ENCODE measurements around the gene C17orf67.
A peak's percentile ranks its signal among the peaks of the same experiment; 100 is the strongest.

C17orf67 gene, protein sequence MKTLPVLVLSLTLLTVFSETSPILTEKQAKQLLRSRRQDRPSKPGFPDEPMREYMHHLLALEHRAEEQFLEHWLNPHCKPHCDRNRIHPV

GRCh38 chr17:56833809-56834379, at the start of gene C17orf67, which contains the start of gene DGKE:
C17orf67 (minus strand) TSS chr17:56833920; CDS start chr17:56815810, 18,110 bp downstream.
DGKE (plus strand) TSS chr17:56834151; CDS start chr17:56834796, 645 bp downstream.
- H3K27me3 ChIP-seq (replicated peaks; ENCODE audit: control insufficient read depth, insufficient read depth, low read length), result no peaks in the 10 kb centered on the region
- TF ChIP-seq CTCF (IDR thresholded peaks at IDR 0.05; ENCODE audit: insufficient read depth, low read length, poor library complexity, severe bottlenecking), result no peak
- peaks cover 5% of the 10 kb centered on the region for H3K36me3 ChIP-seq (ENCODE audit: control insufficient read depth, insufficient read depth, low read length)
- peak; percentile 94 for DNase-seq (ENCODE audit: extremely low read depth, insufficient read length)
- peak within 1 kb of the TSS; percentile 87 for H3K4me3 ChIP-seq (replicated peaks; ENCODE audit: low read depth, low read length)

DNA sequence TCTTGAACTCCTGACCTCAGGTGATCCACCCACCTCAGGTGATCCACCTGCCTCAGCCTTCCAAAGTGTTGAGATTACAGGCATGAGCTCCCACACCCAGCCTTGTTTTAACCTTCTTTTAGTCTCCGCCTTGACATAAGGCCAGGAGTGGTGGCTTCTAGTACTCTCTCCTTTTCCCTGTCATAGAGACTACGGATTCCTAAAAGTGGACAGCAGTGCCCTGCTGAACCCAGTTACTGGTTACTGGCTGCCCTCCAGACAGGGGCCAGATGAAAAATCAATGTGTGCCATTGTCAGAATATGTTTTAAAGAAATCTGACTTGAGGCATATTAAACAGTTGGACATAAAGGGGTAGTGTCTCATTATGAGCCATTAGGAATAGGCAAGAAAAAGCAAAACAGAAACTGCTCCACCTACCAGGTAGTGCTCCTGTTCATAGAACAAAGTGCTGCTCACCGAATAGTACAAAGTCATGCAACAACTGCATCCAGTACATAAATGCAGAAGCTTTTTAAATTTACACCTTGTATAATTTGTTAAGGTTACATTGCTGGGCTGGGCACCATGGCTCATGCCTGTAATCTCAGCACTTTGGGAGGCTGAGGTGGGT, 48.1 kb upstream of the C17orf67 start:
- no peak for DNase-seq (ENCODE audit: extremely low read depth, insufficient read length)
- peaks cover 2% of the 10 kb centered on the region for H3K36me3 ChIP-seq (ENCODE audit: control insufficient read depth, insufficient read depth, low read length)
- TF ChIP-seq CTCF (IDR thresholded peaks at IDR 0.05; ENCODE audit: insufficient read depth, low read length, poor library complexity, severe bottlenecking), result no peak
- H3K4me3 ChIP-seq (replicated peaks; ENCODE audit: low read depth, low read length), result no peak overlapping the region
- H3K27me3 ChIP-seq (replicated peaks; ENCODE audit: control insufficient read depth, insufficient read depth, low read length), result no peaks in the 10 kb centered on the region

DNA sequence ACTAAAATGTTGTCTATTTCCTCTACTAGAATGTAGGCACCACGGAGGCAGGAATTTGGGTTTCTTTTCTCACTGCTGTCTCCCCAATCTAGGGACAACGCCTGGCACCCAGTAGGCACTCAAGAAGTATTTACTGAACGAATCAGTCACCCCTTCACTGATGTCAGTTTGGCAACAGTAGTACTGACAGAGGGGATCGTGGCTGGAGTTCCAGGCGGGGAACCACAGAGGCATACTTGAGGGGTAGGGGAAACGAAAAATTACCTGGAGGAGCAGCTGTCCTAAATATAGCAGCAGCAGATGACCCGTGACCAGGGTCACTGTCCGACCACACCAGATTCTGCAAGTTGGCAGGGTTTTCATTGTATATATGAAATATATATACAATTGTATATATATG, 46.9 kb upstream of the C17orf67 start:
- no peak for TF ChIP-seq CTCF (IDR thresholded peaks at IDR 0.05; ENCODE audit: insufficient read depth, low read length, poor library complexity, severe bottlenecking)
- no peaks in the 10 kb centered on the region for H3K27me3 ChIP-seq (replicated peaks; ENCODE audit: control insufficient read depth, insufficient read depth, low read length)
- no peak overlapping the region for H3K4me3 ChIP-seq (replicated peaks; ENCODE audit: low read depth, low read length)
- DNase-seq (ENCODE audit: extremely low read depth, insufficient read length), result no peak
- no peaks in the 10 kb centered on the region; the same call in 1 of the 2 replicates for H3K36me3 ChIP-seq (ENCODE audit: control insufficient read depth, insufficient read depth, low read length)

DNA sequence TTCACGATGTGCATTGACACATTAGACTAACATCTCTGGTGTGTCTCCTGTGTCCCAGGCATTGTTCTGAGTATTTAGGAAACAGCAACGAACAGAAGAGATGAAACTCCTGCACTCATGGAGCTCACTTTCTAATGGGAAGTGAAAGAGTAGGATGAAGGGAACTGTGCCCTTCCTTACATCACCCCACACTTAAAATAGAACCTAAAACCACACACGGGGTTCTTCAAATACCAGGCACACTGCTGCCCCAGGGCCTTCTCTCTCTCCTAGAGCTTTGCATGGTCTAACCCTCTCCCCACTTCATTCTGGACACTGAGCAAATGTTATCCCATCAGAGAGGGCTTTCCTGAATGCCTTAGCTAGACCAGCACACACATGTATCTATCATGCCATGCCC, 46.4 kb upstream of the C17orf67 start:
- TF ChIP-seq CTCF (IDR thresholded peaks at IDR 0.05; ENCODE audit: insufficient read depth, low read length, poor library complexity, severe bottlenecking), result no peak
- H3K36me3 ChIP-seq (ENCODE audit: control insufficient read depth, insufficient read depth, low read length), result no peaks in the 10 kb centered on the region; the same call in 1 of the 2 replicates
- no peak for DNase-seq (ENCODE audit: extremely low read depth, insufficient read length)
- no peaks in the 10 kb centered on the region for H3K27me3 ChIP-seq (replicated peaks; ENCODE audit: control insufficient read depth, insufficient read depth, low read length)
- H3K4me3 ChIP-seq (replicated peaks; ENCODE audit: low read depth, low read length), result no peak overlapping the region

GRCh38 chr17:56879280-56879679, 45.6 kb upstream of the C17orf67 start:
- no peaks in the 10 kb centered on the region for H3K27me3 ChIP-seq (replicated peaks; ENCODE audit: control insufficient read depth, insufficient read depth, low read length)

More at GRCh38 chr17:56879280-56879679, 45.6 kb upstream of the C17orf67 start:
- no peak for DNase-seq (ENCODE audit: extremely low read depth, insufficient read length)
- TF ChIP-seq CTCF (IDR thresholded peaks at IDR 0.05; ENCODE audit: insufficient read depth, low read length, poor library complexity, severe bottlenecking), result no peak
- no peak overlapping the region for H3K4me3 ChIP-seq (replicated peaks; ENCODE audit: low read depth, low read length)
- no peaks in the 10 kb centered on the region; the same call in 1 of the 2 replicates for H3K36me3 ChIP-seq (ENCODE audit: control insufficient read depth, insufficient read depth, low read length)

Measured in GM06990 (cell line).